HG02759 (cell line): ENCODE data around the gene GNMT.
"Not testable (repeated sequence)": the region's sequence is repeated elsewhere in the genome, so short reads cannot be mapped to it uniquely, and the experiment has no call there.

ENCODE experiments used
- ATAC-seq: cut with Tn5 transposase; IDR thresholded peaks from one replicate; pipeline ENCODE4 v1.9.1; 2021; ENCODE audit warnings: mild to moderate bottlenecking, moderate library complexity; ENCODE audit not compliant: unreplicated experiment

The GNMT gene

GRCh38 chr6:42971746-42972327 lies 11.3 kb downstream of the GNMT start:
- ATAC-seq: no peak

- ATAC-seq: no peak
Measured at GRCh38 chr6:42973926-42974325, 13.4 kb downstream of the GNMT start.

- no peak for ATAC-seq
Measured at GRCh38 chr6:42974919-42975505, 14.5 kb downstream of the GNMT start.

GRCh38 chr6:42978487-42978838 lies 17.9 kb downstream of the GNMT start:
- ATAC-seq: no peak

GRCh38 chr6:42978839-42979522 lies 18.4 kb downstream of the GNMT start, which contains the start of gene PEX6:
PEX6 (minus strand) TSS chr6:42979181; CDS start chr6:42979150, 31 bp downstream.
- ATAC-seq: peak; percentile 97

- ATAC-seq: peak; percentile 1
Measured at GRCh38 chr6:42979523-42980177, 19.1 kb downstream of the GNMT start.

- no peak for ATAC-seq
Measured at GRCh38 chr6:42981836-42982235, 21.3 kb downstream of the GNMT start.

- peak; percentile 94 for ATAC-seq
Measured at GRCh38 chr6:42984001-42984923, 23.7 kb downstream of the GNMT start, which contains the start of gene PPP2R5D. PPP2R5D (plus strand) TSS chr6:42984570; CDS start chr6:42984678, 108 bp downstream.

- no peak for ATAC-seq
Measured at GRCh38 chr6:42984924-42985475, 24.4 kb downstream of the GNMT start.

- no peak for ATAC-seq
Measured at GRCh38 chr6:42987533-42988451, 27.2 kb downstream of the GNMT start.

- ATAC-seq: no peak
Measured at GRCh38 chr6:42988486-42989020, 28.0 kb downstream of the GNMT start.

- no peak for ATAC-seq
Measured at GRCh38 chr6:42989923-42990322, 29.4 kb downstream of the GNMT start.

- no peak for ATAC-seq
Measured at GRCh38 chr6:42993445-42993844, 32.9 kb downstream of the GNMT start.

GRCh38 chr6:42996513-42996912 lies 36.0 kb downstream of the GNMT start:
- ATAC-seq: no peak

- not testable (repeated sequence) for ATAC-seq
Measured at GRCh38 chr6:42998205-42998604, 37.7 kb downstream of the GNMT start.

- no peak for ATAC-seq
Measured at GRCh38 chr6:43001843-43002242, 41.3 kb downstream of the GNMT start.

GRCh38 chr6:43005844-43006243 lies 45.3 kb downstream of the GNMT start:
- ATAC-seq: no peak

- no peak for ATAC-seq
Measured at GRCh38 chr6:43006251-43006650, 45.7 kb downstream of the GNMT start.

GRCh38 chr6:43007126-43007525 lies 46.6 kb downstream of the GNMT start:
- ATAC-seq: no peak
